ENCODE results near the gene EFCAB14.

DNA sequence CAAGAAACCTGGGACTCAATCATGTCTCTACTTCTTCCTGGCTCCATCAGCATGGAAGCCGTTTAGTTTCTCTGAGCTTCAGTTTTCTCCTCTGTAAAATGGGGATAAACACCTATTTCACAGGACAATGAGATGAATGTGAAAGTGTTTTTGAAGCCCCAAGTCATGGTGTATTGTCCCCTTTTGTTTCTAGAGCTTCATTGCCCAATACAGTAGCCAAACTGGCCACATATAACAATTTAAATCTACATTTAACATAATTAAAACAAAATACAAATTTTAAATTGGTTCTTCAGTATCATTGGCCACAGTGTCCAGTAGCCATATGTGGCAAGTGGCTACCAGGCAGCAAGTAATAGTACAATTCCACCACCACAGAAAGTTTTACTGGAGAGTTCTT, 2.3 kb upstream of the EFCAB14 start:
- TF ChIP-seq EZH2 (IDR thresholded peaks at IDR 0.05; ENCODE audit: borderline replicate concordance, low read length), result no peak
- TF ChIP-seq, protein P1, sequence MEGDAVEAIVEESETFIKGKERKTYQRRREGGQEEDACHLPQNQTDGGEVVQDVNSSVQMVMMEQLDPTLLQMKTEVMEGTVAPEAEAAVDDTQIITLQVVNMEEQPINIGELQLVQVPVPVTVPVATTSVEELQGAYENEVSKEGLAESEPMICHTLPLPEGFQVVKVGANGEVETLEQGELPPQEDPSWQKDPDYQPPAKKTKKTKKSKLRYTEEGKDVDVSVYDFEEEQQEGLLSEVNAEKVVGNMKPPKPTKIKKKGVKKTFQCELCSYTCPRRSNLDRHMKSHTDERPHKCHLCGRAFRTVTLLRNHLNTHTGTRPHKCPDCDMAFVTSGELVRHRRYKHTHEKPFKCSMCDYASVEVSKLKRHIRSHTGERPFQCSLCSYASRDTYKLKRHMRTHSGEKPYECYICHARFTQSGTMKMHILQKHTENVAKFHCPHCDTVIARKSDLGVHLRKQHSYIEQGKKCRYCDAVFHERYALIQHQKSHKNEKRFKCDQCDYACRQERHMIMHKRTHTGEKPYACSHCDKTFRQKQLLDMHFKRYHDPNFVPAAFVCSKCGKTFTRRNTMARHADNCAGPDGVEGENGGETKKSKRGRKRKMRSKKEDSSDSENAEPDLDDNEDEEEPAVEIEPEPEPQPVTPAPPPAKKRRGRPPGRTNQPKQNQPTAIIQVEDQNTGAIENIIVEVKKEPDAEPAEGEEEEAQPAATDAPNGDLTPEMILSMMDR (conservative IDR thresholded peaks at IDR 0.05 in 1 of 2, IDR thresholded peaks at IDR 0.05 in 1 of 2; ENCODE audit: extremely low read depth in 1 of 2, insufficient read depth in 1 of 2, low read depth in 1 of 2, low read length in 2 of 2), result no peak

Measured in mammary epithelial cell (primary cell).